ENCODE results near the gene BAHCC1.

The BAHCC1 gene

GRCh38 chr17:81500047-81500446, 104.8 kb downstream of the BAHCC1 start:
- no peak for DNase-seq

- no peak for DNase-seq
Measured at GRCh38 chr17:81502471-81503017, 107.3 kb downstream of the BAHCC1 start.

- DNase-seq, result no peak
Measured at GRCh38 chr17:81503619-81504018, 108.4 kb downstream of the BAHCC1 start.

GRCh38 chr17:81508639-81509206, 113.5 kb downstream of the BAHCC1 start:
- no peak for DNase-seq

GRCh38 chr17:81509207-81509971, 114.1 kb downstream of the BAHCC1 start:
- DNase-seq, result no peak

- no peak for DNase-seq
Measured at GRCh38 chr17:81509972-81510784, 114.9 kb downstream of the BAHCC1 start.

GRCh38 chr17:81510785-81511553, 115.7 kb downstream of the BAHCC1 start:
- DNase-seq, result no peak

- DNase-seq, result no peak
Measured at GRCh38 chr17:81511554-81511803, 116.2 kb downstream of the BAHCC1 start.

GRCh38 chr17:81511804-81512561, 116.7 kb downstream of the BAHCC1 start:
- no peak for DNase-seq

GRCh38 chr17:81512562-81513371, 117.5 kb downstream of the BAHCC1 start, which contains the start of gene ACTG1:
Gene ACTG1 (minus strand): TSS chr17:81512799. CDS start chr17:81512354, 445 bp downstream.
- peak; percentile 47 for DNase-seq

- DNase-seq, result peak; percentile 33
Measured at GRCh38 chr17:81513372-81513752, 118.1 kb downstream of the BAHCC1 start.

- DNase-seq, result peak; percentile 26
Measured at GRCh38 chr17:81513753-81514488, 118.7 kb downstream of the BAHCC1 start.

GRCh38 chr17:81514489-81514738, 119.2 kb downstream of the BAHCC1 start:
- DNase-seq, result no peak

GRCh38 chr17:81514739-81515529, 119.7 kb downstream of the BAHCC1 start:
- no peak for DNase-seq

GRCh38 chr17:81515530-81516041, 120.3 kb downstream of the BAHCC1 start:
- DNase-seq, result no peak

Measured in DMS79 (cell line).